Ascending aorta (tissue), 2 donors: ENCODE results near the gene MSI2. TPM values are rescaled to one million over a fixed set of nuclear protein-coding genes. Genes with fewer than 3 reads are reported as not detected.
A peak's percentile ranks its signal among the peaks of the same experiment; 100 is the strongest.

ENCODE experiments used
- DNase-seq, 2 donors: peaks; one replicate each; pipeline ENCODE4 v3.0.0-alpha.2; 2019; ENCODE audit warnings: low spot score in 2 of 2
- H3K27ac ChIP-seq, 2 donors: fragments of 200-600 bp; sonication (generic); one replicate each; pipeline ENCODE4 v1.5.1; 2016 to 2017; ENCODE audit warnings: mild to moderate bottlenecking in 1 of 2
- H3K27me3 ChIP-seq: fragments of 200-600 bp; sonication (generic); one replicate; pipeline ENCODE4 v1.5.1; 2017
- H3K36me3 ChIP-seq, 2 donors: fragments of 200-600 bp; sonication (generic); one replicate each; pipeline ENCODE4 v1.5.1; 2016
- H3K4me1 ChIP-seq, 2 donors: fragments of 200-600 bp; sonication (generic); one replicate each; pipeline ENCODE4 v1.5.1; 2016 to 2017; ENCODE audit warnings: mild to moderate bottlenecking in 1 of 2
- H3K4me3 ChIP-seq, 2 donors: fragments of 200-600 bp; sonication (generic); one replicate each; pipeline ENCODE4 v1.5.1; 2016 to 2017; ENCODE audit warnings: mild to moderate bottlenecking in 1 of 2
- H3K9me3 ChIP-seq, 2 donors: fragments of 200-600 bp; sonication (generic); one replicate each; pipeline ENCODE4 v1.5.1; 2016
- intact Hi-C: fragments of 100-400 bp; cut with DNase I; formaldehyde crosslinking; loops from one replicate; pipeline ENCODE4 v1.15.1; 2023
- total RNA-seq: library from RNA; depleted of rRNA; stranded (reverse); fragments of >200 nt; gene quantifications from one replicate; pipeline ENCODE4 v1.1.0, GENCODE V29; 2016
- TF ChIP-seq, protein P1 (sequence below), 3 experiments: fragments of 200-600 bp in 2 of 3; fragments of 450-650 bp in 1 of 3; sonication (generic) in 2 of 3; IDR thresholded peaks; one replicate each; pipeline ENCODE4 v1.5.1; 2016 to 2019; ENCODE audit warnings: antibody characterized with exemption in 3 of 3, mild to moderate bottlenecking in 1 of 3, moderate library complexity in 1 of 3

The MSI2 gene
- total RNA-seq, 1 donor from 2014 or later, result 11.7 TPM

- no peaks in the 10 kb centered on the region for H3K36me3 ChIP-seq
- H3K4me3 ChIP-seq, result no peak overlapping the region
- TF ChIP-seq, protein P1, sequence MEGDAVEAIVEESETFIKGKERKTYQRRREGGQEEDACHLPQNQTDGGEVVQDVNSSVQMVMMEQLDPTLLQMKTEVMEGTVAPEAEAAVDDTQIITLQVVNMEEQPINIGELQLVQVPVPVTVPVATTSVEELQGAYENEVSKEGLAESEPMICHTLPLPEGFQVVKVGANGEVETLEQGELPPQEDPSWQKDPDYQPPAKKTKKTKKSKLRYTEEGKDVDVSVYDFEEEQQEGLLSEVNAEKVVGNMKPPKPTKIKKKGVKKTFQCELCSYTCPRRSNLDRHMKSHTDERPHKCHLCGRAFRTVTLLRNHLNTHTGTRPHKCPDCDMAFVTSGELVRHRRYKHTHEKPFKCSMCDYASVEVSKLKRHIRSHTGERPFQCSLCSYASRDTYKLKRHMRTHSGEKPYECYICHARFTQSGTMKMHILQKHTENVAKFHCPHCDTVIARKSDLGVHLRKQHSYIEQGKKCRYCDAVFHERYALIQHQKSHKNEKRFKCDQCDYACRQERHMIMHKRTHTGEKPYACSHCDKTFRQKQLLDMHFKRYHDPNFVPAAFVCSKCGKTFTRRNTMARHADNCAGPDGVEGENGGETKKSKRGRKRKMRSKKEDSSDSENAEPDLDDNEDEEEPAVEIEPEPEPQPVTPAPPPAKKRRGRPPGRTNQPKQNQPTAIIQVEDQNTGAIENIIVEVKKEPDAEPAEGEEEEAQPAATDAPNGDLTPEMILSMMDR (IDR thresholded peaks at IDR 0.05), result no peak
- H3K9me3 ChIP-seq, result no peaks in the 10 kb centered on the region
- no peaks in the 10 kb centered on the region for H3K27me3 ChIP-seq
- H3K4me1 ChIP-seq, result peaks cover 6 to 23% of the 10 kb centered on the region in 2 donors
- intact Hi-C loops, result loop anchor here (2.0 to 10.0 kb wide), 3 partner anchors 17 to 465 kb away; no protein-coding TSS in a partner anchor
- peak overlapping the region in 1 of 2 donors; percentile 75 for H3K27ac ChIP-seq
- DNase-seq, result no peak
Observed at GRCh38 chr17:57589151-57590034, 333.1 kb downstream of the MSI2 start.

DNA sequence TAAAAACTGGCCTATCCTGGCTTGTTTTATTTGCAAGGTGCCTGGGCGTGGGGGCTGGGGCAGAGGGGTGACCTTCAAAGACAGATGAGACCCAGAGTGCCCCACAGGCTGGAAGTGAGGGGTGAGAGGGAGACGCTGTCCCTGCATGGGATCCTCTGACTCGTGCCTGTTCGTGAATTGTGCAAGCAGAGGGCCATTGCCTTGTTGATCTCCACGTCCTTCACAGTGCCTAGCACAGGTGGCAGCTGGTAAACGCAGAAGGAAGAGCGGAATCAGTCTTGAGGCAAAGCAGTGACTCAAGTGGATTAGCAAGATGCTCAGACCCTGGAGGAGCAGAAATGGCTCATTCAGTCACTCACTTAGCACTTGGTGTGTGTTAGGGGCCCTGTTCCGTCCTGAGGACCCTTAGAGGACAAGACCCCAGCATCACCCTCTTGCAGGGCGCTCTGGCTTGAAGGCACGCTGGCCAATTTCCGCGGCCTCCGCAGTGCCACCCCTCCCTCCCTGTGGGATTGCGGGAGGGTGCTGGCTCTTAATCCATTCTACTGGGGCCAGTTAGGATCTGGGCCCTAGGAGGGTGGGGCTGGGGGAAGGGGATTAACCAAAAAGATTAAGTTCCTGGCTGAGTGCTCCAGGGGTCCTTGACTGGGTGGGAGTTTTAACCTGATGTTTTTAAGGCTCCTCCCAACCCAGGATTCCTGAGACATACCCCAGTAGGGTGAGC is 337.6 kb downstream of the MSI2 start:
- H3K4me1 ChIP-seq, result peaks cover 3 to 25% of the 10 kb centered on the region in 2 donors
- H3K9me3 ChIP-seq, result no peaks in the 10 kb centered on the region
- intact Hi-C loops, result loop anchor here (10.0 kb wide), 1 partner anchor 469 kb away; no protein-coding TSS in a partner anchor
- no peak for DNase-seq
- TF ChIP-seq, protein P1 (IDR thresholded peaks at IDR 0.05), result no peak
- H3K27ac ChIP-seq, result no peak overlapping the region
- no peak overlapping the region for H3K4me3 ChIP-seq
- H3K36me3 ChIP-seq, result no peaks in the 10 kb centered on the region
- no peaks in the 10 kb centered on the region for H3K27me3 ChIP-seq

GRCh38 chr17:57594767-57595166 is 338.4 kb downstream of the MSI2 start:
- H3K27me3 ChIP-seq, result no peaks in the 10 kb centered on the region
- H3K9me3 ChIP-seq, result no peaks in the 10 kb centered on the region
- peaks cover 0 to 20% of the 10 kb centered on the region in 2 donors for H3K4me1 ChIP-seq
- DNase-seq, result no peak
- intact Hi-C loops, result loop anchor here (5.0 to 10.0 kb wide), 2 partner anchors 238 to 470 kb away; no protein-coding TSS in a partner anchor
- H3K36me3 ChIP-seq, result no peaks in the 10 kb centered on the region
- H3K4me3 ChIP-seq, result no peak overlapping the region
- no peak overlapping the region for H3K27ac ChIP-seq
- TF ChIP-seq, protein P1 (IDR thresholded peaks at IDR 0.05), result no peak

- Histone ChIP-seq H3K9me3 (no peaks in the 10 kb centered on the region), H3K27ac (no peak overlapping the region), H3K36me3 (no peaks in the 10 kb centered on the region), H3K27me3 (no peaks in the 10 kb centered on the region), H3K4me1 (peaks cover 0 to 14% of the 10 kb centered on the region in 2 donors), H3K4me3 (no peak overlapping the region)
- intact Hi-C loops, result loop anchor here (5.0 to 10.0 kb wide), 2 partner anchors 237 to 471 kb away; no protein-coding TSS in a partner anchor
- DNase-seq, result no peak
- TF ChIP-seq, protein P1 (IDR thresholded peaks at IDR 0.05), result no peak
Observed at GRCh38 chr17:57595426-57595825, 339.1 kb downstream of the MSI2 start.

GRCh38 chr17:57595947-57596695 is 339.8 kb downstream of the MSI2 start:
- TF ChIP-seq, protein P1 (IDR thresholded peaks at IDR 0.05), result no peak
- no peaks in the 10 kb centered on the region for H3K9me3 ChIP-seq
- intact Hi-C loops, result loop anchor here (5.0 to 10.0 kb wide), 2 partner anchors 236 to 471 kb away; no protein-coding TSS in a partner anchor
- no peak for DNase-seq
- H3K4me3 ChIP-seq, result no peak overlapping the region
- no peaks in the 10 kb centered on the region for H3K27me3 ChIP-seq
- H3K27ac ChIP-seq, result peak overlapping the region in 1 of 2 donors; percentile 12
- peaks cover 0 to 14% of the 10 kb centered on the region in 2 donors for H3K4me1 ChIP-seq
- no peaks in the 10 kb centered on the region for H3K36me3 ChIP-seq
